ENCODE data around the gene ELMO1. TPM values are rescaled to one million over a fixed set of nuclear protein-coding genes. Genes with fewer than 3 reads are reported as not detected.

The ELMO1 gene
- total RNA-seq, 1 experiment from 2014 or later = not detected

DNA sequence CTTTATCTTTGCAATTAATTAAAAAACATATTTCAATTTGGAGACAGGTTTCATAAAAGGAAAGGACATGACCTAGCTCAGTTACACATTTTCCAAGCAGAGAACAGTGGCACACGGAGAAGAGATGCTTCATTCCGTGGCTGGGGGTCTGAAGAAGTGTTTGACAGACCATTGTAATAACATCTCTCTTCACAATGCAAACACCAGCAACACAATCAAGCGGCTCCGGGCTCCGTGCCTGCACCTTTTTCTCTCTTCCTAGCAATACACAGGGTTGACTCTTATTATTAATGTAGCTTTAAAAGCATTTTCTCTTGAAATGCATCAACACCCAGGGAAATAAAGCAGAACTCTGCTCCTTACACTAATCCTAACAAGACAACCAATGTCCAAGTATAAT is 463.3 kb downstream of the ELMO1 start:
- ATAC-seq (no peak), DNase-seq (no peak)
- H3K9me3 ChIP-seq (ENCODE audit: low read length) = no peaks in the 10 kb centered on the region
- H3K36me3 ChIP-seq (ENCODE audit: low read depth, low read length) = no peaks in the 10 kb centered on the region
- H3K79me2 ChIP-seq (ENCODE audit: low read length) = no peaks in the 10 kb centered on the region
- H3K4me3 ChIP-seq (ENCODE audit: low read length) = no peak overlapping the region
- POLR2A ChIA-PET (ENCODE audit: unreplicated experiment) = no interaction called here
- no peaks in the 10 kb centered on the region for H3K9me2 ChIP-seq (replicated peaks; ENCODE audit: low read length)
- CTCF ChIA-PET = interaction anchor here (1.8 kb wide), 1 partner anchor 197 kb away, joined by 10 read pairs; no protein-coding TSS in a partner anchor
- BruUV-seq (replicated peaks) = no TSS peak
- intact Hi-C loops (cut with micrococcal nuclease) = loop anchor here (5.0 kb wide), 1 partner anchor 212 kb away; no protein-coding TSS in a partner anchor
- no peak overlapping the region for H3K9ac ChIP-seq (ENCODE audit: low read length)
- H3K4me2 ChIP-seq (ENCODE audit: low read length) = no peak overlapping the region
- no peaks in the 10 kb centered on the region for H4K20me1 ChIP-seq (ENCODE audit: low read length)
- peaks cover 49% of the 10 kb centered on the region for H3K27me3 ChIP-seq (ENCODE audit: low read length)
- H3F3A ChIP-seq (ENCODE audit: low read length, unreplicated experiment) = no peaks in the 10 kb centered on the region
- H3K4me1 ChIP-seq (ENCODE audit: insufficient read depth, low read length) = no peaks in the 10 kb centered on the region
- TF ChIP-seq EZH2 (IDR thresholded peaks at IDR 0.05; ENCODE audit: low read length, unreplicated experiment) (no peak), EZH2phosphoT487 (IDR thresholded peaks at IDR 0.05; ENCODE audit: borderline replicate concordance, low read length) (no peak)
- TF ChIP-seq, protein P1, sequence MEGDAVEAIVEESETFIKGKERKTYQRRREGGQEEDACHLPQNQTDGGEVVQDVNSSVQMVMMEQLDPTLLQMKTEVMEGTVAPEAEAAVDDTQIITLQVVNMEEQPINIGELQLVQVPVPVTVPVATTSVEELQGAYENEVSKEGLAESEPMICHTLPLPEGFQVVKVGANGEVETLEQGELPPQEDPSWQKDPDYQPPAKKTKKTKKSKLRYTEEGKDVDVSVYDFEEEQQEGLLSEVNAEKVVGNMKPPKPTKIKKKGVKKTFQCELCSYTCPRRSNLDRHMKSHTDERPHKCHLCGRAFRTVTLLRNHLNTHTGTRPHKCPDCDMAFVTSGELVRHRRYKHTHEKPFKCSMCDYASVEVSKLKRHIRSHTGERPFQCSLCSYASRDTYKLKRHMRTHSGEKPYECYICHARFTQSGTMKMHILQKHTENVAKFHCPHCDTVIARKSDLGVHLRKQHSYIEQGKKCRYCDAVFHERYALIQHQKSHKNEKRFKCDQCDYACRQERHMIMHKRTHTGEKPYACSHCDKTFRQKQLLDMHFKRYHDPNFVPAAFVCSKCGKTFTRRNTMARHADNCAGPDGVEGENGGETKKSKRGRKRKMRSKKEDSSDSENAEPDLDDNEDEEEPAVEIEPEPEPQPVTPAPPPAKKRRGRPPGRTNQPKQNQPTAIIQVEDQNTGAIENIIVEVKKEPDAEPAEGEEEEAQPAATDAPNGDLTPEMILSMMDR (conservative IDR thresholded peaks at IDR 0.05; ENCODE audit: low read depth, low read length) = no peak
- no peak overlapping the region for H3K27ac ChIP-seq (ENCODE audit: low read length)
- no peak overlapping the region for H2AFZ ChIP-seq (ENCODE audit: low read length)

DNA sequence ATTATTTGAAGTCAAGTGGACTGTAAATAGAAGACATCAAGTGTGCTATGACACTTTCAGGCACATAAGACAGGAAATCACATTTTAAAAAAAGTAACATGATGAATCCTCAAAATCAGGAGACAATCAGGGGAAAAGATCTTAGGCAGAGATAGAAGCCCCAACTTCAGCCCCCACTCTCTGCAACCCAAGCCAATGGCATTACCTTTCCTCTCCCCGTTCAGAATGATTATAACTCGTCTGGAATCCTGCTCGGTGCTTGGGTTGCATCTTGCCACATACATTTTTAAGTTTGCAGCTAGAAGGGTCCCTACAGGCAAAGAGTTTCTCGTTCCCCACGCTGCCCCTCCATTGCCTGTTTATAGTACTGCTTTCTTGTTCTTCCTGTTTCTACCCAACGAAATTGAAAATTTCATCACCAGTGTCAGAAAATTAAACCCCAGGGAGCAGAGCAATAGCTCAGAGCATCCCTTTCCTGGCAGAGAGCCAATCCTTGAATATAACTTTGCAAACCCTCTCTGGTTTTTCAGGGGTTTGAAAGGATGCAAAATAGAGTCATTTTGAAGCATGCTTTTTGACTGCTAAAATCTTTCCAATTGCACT is 463.9 kb downstream of the ELMO1 start:
- no peak for TF ChIP-seq EZH2 (IDR thresholded peaks at IDR 0.05; ENCODE audit: low read length, unreplicated experiment)
- CTCF ChIA-PET = no interaction called here
- Histone ChIP-seq H4K20me1 (ENCODE audit: low read length) (no peaks in the 10 kb centered on the region), H3K9me2 (replicated peaks; ENCODE audit: low read length) (no peaks in the 10 kb centered on the region), H3K9ac (ENCODE audit: low read length) (no peak overlapping the region), H3K27ac (ENCODE audit: low read length) (no peak overlapping the region), H3K4me1 (ENCODE audit: insufficient read depth, low read length) (no peaks in the 10 kb centered on the region), H3K4me2 (ENCODE audit: low read length) (no peak overlapping the region), H3K36me3 (ENCODE audit: low read depth, low read length) (no peaks in the 10 kb centered on the region), H3K27me3 (ENCODE audit: low read length) (peaks cover 51% of the 10 kb centered on the region), H3K79me2 (ENCODE audit: low read length) (no peaks in the 10 kb centered on the region), H3K9me3 (ENCODE audit: low read length) (no peaks in the 10 kb centered on the region), H3K4me3 (ENCODE audit: low read length) (no peak overlapping the region), H3F3A (ENCODE audit: low read length, unreplicated experiment) (no peaks in the 10 kb centered on the region), H2AFZ (ENCODE audit: low read length) (no peak overlapping the region)
- no TSS peak for BruUV-seq (replicated peaks)
- intact Hi-C loops (cut with micrococcal nuclease) = loop anchor here (5.0 kb wide), 1 partner anchor 212 kb away; no protein-coding TSS in a partner anchor
- no peak for DNase-seq
- POLR2A ChIA-PET (ENCODE audit: unreplicated experiment) = no interaction called here
- no peak for ATAC-seq

DNA sequence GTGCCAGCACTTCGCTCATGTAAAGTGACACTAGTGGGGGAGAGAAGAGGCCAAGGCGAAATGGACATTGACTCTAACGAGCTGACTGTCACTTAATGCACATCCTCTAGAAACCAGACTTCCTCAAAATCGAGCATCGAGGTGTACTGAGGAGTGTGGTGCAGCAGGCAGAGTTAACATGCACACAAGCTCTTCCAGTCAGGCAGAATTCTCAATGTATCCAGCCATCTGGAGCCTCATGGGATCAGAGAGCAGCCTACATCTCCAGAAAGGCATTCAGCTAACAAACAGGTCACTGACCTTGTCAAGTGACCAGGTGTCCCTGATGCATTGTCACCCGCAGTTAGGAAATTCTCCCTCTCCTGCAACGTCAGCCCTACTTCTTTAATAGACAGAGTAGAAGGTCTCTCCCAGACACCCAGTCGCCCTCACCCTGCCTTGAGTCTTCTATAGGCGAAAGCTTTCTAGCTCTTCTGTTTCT is 464.6 kb downstream of the ELMO1 start:
- Histone ChIP-seq H3K9ac (ENCODE audit: low read length) (no peak overlapping the region), H4K20me1 (ENCODE audit: low read length) (no peaks in the 10 kb centered on the region), H3K4me1 (ENCODE audit: insufficient read depth, low read length) (no peaks in the 10 kb centered on the region), H3K4me2 (ENCODE audit: low read length) (no peak overlapping the region), H3K4me3 (ENCODE audit: low read length) (no peak overlapping the region), H3K36me3 (ENCODE audit: low read depth, low read length) (no peaks in the 10 kb centered on the region), H3K9me2 (replicated peaks; ENCODE audit: low read length) (no peaks in the 10 kb centered on the region), H3K79me2 (ENCODE audit: low read length) (no peaks in the 10 kb centered on the region), H2AFZ (ENCODE audit: low read length) (no peak overlapping the region), H3K27me3 (ENCODE audit: low read length) (peaks cover 57% of the 10 kb centered on the region), H3F3A (ENCODE audit: low read length, unreplicated experiment) (no peaks in the 10 kb centered on the region), H3K9me3 (ENCODE audit: low read length) (no peaks in the 10 kb centered on the region), H3K27ac (ENCODE audit: low read length) (no peak overlapping the region)
- intact Hi-C loops (cut with micrococcal nuclease) = no loop called here
- ChIA-PET POLR2A (ENCODE audit: unreplicated experiment) (no interaction called here), CTCF (interaction anchor here (0.7 kb wide), 2 partner anchors 64 to 198 kb away, joined by 6 to 7 read pairs; no protein-coding TSS in a partner anchor)
- TF ChIP-seq, protein P1 (conservative IDR thresholded peaks at IDR 0.05; ENCODE audit: low read depth, low read length) = no peak
- TF ChIP-seq EZH2 (IDR thresholded peaks at IDR 0.05; ENCODE audit: low read length, unreplicated experiment) (no peak), EZH2phosphoT487 (IDR thresholded peaks at IDR 0.05; ENCODE audit: borderline replicate concordance, low read length) (no peak)
- ATAC-seq (no peak), DNase-seq (no peak)
- BruUV-seq (replicated peaks) = no TSS peak
